ENCODE results near the gene ZDHHC1. TPM values are rescaled to one million over a fixed set of nuclear protein-coding genes. Genes with fewer than 3 reads are reported as not detected.
"Not testable (repeated sequence)": the region's sequence is repeated elsewhere in the genome, so short reads cannot be mapped to it uniquely, and the experiment has no call there.

Gene ZDHHC1
- total RNA-seq, 1 donor from 2014 or later: 3.4 TPM

DNA sequence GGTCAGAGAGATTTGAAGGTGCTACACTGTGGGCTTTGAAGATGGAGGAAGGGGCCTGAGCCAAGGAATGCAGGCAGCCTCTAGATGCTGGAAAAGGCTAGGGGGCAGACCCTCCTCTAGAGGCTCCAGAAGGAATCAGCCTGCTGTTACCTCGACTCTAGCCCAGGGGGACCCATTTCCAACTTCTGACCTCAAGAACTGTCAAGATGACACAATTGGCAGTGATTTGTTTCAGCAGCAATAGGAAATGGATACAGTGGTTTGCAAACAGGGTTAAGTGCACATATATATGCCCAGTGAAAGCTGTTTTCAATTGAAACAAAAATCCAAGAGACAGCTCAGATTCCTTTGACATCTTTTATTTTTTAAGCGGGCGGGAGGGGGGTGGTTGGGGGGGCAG is 3.7 kb upstream of the ZDHHC1 start:
- no peak for ATAC-seq (ENCODE audit: poor library complexity)
- DNase-seq: no peak
- intact Hi-C loops (cut with DNase I): no loop called here

DNA sequence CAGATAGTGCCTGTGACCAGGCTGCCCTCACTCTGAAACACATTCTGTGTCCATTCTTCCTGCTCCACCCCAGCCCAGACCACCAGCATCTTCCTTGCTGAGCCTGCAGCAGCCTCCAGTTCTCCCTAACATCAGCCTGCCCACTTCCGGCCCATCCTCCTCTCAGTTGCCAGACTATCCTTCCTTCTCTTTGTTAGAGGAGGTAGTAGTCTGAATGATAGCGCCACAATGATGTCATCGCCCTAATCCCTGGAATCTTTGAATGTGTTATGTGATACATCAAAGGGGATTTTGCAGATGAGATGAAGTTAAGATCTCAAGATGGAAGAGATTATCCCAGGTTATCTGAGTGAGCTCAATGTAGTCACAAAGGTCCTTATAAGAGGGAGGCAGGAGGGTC is 3.2 kb upstream of the ZDHHC1 start:
- ATAC-seq (ENCODE audit: poor library complexity) (no peak), DNase-seq (no peak)
- intact Hi-C loops (cut with DNase I): no loop called here

DNA sequence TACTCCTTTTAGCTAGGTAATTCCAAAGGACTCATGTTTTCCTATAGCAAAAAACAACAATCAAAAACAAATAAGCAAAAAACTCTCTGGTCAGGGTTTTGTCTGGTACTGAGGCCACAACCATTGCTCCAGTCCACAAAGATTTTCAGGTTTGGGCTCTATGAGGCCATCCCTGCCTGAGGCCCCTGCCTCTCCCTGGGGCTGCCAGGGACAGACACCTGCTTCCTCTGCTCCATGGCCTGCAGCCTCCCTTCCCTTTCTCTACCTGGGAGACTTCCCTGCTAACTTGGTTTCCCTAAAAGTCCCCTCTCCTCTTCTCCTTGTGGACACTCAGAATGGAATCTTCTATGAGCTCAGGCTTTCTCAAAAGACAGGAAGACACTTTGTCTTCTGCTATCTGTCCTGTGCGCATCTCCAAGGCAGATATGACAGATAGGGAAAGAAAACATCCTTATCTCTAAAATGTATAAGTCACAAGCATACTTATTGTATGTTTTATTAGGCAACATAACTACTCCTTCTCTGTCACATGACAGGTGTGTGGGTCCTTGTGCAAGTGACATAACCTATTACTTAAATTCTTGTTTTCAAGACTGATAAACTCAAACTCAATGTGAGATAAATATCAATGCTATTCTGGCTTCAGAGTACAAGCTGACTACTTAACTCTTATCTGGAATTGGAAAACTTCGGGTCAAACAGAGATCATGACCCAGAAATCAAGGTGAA is 1.2 kb upstream of the ZDHHC1 start:
- intact Hi-C loops (cut with DNase I): no loop called here
- ATAC-seq (ENCODE audit: poor library complexity): no peak
- no peak for DNase-seq

DNA sequence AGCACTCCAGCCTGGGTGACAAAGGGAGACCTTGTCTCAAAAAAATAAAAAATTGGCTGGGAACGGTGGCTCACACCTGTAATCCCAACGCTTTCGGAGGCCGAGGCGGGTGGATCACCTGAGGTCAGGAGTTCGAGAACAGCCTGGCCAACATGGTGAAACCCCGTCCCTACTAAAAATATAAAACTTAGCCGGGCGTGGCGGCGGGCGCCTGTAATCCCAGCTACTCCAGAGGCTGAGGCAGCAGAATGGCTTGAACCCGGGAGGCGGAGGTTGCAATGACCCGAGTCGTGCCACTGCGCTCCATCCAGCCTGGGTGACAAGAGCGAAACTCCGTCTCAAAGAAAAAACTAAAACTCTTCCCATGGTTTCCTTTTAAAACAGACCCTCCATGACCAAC is 856 bp downstream of the ZDHHC1 start:
- intact Hi-C loops (cut with DNase I); ATAC-seq (ENCODE audit: poor library complexity); DNase-seq: not testable (repeated sequence)

DNA sequence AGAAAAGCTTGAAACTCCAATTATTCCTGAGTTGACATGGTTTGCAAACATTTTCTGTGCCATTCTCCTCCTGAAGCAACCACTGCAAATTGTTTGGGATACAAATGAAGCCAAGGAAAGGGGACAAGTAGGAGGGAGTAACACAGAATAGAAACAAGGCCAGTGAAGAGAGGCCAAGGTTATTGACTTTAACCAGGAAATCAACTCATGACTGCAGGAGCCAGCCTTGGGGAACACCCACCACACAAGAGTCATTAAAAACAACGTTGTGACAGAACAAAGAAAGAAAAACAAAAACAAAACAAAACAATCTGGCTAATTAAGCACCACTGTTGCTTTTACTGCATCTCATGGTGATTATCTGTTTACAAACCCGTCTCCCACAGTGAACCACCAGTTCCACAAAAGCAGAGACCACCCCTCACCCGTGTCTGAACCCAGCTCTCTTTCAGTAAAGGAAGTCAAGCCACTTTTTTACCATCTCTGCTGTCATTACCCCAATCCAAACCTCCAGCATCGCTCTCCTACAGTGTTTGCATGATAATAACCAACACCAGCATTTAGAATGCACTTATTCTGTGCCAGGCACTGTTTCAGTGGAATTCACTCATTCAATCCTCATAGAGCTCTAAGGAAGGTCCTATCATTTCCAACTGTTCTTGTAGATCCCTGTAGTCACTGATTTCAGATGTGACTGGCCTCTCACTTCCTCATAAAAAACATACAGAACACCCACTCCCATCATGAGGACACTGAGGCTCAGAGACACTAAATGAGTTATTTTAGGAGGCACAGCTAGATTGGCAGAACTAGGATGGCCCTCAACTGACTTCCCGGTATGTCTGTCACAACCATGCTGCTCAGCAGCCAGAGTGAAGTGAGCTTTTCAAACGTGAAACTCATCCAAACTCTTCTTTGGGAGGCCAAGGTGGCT is 2.0 kb downstream of the ZDHHC1 start:
- intact Hi-C loops (cut with DNase I): no loop called here
- ATAC-seq (ENCODE audit: poor library complexity) (no peak), DNase-seq (no peak)

DNA sequence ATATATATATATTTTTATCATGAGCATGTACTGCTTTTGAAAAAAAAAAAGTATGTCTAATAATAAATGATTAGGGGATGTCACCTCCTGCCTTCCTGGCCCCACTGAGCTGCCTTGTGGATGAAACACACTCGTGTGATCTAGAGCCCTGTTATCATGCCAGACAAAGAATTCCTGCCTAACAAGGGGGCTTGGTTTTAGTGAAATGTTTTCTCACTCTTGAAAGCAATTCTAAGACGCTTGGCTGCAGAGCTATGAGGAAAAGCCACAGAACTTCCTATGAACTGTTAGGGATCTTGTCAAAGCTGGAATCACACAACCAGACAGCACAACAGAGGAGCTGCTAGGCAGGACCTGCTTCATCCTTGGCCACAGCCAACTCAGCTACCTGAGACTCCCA is 4.0 kb downstream of the ZDHHC1 start:
- no peak for ATAC-seq (ENCODE audit: poor library complexity)
- DNase-seq: no peak

DNA sequence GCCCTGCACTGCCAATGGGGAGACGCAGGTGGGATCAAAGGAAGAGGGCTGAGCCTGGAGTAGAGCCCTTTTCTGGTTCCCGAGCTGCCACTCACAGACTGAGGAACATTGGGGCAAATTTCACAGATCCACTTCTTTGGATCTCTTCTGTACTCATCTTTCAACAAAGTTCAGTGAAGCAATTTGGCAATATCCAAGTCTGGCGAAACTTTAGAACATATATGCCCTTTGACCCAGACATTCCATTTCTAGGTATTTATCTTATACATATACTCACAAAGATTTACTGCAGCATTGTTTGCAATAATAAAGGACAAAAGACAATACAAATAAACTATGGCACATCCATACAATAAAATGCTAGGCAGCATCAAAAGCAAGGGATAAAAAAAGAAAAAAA is 4.9 kb downstream of the ZDHHC1 start:
- DNase-seq: no peak
- intact Hi-C loops (cut with DNase I): no loop called here
- ATAC-seq (ENCODE audit: poor library complexity): no peak

More for the DNA sequence above, 4.0 kb downstream of the ZDHHC1 start:
- intact Hi-C loops (cut with DNase I): no loop called here

DNA sequence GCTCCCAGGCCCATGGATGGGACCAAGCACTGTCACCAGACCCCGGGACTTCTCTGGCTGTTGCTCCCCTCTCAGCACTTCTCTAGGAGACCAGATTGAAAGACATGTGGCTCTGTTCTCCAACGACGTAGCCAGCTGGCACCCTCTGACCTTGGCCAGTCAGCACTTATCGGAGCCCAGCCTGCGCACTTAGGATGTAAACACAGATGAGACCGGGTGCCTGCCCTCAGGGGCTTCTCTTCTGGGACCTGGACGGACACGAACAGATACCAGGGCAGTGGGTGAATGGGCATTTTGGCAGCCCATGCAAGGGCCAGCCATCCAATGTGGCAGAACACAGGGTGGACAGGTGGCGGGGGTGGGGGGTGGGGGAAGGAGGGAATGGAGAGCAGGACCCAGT is 6.6 kb downstream of the ZDHHC1 start:
- intact Hi-C loops (cut with DNase I): no loop called here
- ATAC-seq (ENCODE audit: poor library complexity) (no peak), DNase-seq (no peak)

DNA sequence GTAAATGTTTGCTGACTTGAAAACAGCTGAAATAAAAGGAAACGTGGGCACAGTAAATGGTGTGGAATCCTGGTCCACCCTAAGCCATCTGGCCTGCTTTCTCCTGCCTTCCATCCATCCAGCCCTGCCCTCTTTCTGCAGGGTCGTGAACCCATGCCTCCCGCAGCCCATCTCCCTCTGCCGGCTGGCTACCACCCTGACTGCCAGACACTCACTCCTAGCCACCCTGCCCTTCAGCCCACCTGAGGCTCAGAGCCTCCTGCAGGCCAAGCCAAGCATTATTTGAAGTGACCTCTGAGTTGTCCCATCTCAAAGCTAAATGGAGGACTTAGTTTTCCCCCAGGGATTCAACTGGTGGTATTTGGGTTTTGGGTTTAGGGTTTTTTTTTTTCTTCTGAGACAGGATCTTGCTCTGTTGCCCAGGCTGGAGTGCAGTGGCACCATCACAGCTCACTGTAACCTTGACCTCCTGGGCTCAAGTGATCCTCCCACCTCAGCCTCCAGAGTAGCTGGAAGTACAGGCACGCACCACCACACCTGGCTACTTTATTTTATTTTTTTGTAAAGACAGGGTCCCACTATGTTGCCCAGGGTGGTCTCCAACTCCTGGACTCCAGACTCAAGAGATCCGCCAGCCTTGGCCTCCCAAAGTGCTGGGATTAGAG is 8.4 kb downstream of the ZDHHC1 start:
- ATAC-seq (ENCODE audit: poor library complexity) (no peak), DNase-seq (no peak)
- intact Hi-C loops (cut with DNase I): no loop called here

DNA sequence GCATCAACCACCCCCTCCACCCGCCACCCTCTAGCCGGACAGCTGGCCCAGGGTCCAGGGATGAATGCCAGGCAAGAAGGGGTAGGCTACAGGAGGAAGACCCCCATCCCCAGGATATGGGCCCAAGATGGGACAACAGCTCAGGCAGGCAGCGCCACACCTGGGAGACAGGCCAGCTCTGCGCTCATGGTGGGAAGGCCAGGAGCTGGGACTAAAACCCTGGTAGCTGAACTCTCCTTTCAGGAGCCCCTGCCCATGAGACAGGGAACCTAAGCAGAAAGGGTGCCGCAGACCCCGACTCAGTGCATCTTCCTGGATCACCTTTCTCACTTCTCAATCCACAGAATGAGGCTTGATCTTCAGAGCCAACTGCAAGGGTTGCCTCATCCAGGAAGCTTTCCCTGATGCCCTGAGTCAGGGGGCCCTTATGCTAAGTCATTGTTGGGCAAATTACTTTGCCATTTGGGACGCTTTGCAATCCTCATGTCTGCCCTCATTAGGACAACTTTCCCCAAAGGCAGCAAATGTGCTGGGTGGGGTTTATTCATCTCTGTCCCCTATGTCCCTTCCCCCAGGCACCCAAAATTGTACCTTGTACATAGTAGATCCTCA is 9.0 kb downstream of the ZDHHC1 start:
- no peak for DNase-seq
- intact Hi-C loops (cut with DNase I): no loop called here
- ATAC-seq (ENCODE audit: poor library complexity): no peak

DNA sequence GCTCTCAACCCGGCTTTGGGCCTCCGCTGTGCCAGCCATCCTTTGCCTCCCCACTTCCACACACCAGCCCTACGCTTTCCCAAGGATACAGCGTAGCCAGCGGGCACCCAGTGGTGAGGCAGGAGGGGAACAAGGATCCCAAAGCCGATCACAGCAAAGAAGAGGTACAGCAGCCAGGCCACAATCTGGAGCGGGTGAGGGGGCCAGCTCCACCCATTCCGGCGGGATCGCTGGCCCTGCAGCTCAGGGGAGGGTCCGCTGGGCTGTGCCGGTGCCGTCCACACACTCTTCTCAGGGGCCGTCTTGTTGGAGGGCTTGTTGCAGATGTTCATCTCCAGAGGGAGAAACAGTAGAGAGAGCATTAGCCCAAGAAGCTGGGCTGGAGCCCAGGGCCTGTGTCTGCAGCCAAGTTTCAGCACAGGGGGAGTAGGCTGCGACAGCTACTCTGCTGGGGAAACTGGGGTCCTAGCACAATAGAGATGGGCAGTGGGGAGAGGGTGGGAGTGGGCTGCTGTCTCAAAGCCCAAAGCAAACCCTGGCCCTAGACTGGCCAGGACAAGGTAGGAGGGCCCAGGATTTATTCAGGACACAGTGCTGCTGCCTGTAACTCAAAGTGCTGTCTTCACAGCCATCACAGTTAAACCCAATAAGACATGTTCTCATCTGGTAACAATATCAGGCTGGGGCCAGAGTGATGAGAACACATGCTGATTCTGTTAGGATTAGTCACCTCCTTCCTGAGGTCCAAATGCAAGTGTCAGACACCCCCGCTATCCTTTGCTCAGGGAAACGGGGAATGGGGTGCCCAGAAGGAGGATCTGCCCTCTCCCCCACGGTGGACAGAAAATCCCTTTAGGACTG is 9.9 kb downstream of the ZDHHC1 start:
- DNase-seq: peak; percentile 74
- ATAC-seq (ENCODE audit: poor library complexity): peak; percentile 74
- intact Hi-C loops (cut with DNase I): no loop called here

DNA sequence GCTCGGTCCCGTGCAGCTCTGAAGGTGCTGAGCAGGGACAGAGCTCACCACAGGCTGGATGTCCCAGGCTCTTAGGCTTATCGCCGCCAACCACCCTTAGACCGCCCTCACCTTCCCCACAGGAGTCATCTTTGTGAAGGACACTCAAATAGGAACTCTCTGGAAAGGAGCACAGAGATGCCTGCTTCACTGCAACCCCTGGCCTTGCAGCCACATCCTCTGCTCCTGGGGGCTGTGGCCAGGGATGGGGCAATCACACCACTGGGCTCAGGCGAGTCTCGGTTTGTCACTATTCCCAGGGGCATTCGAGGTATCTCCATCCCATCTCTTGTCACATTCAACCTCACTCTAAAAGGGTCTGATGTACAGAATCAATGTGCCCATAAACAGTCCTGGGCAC is 10.9 kb downstream of the ZDHHC1 start:
- ATAC-seq (ENCODE audit: poor library complexity): no peak
- intact Hi-C loops (cut with DNase I): no loop called here
- no peak for DNase-seq

DNA sequence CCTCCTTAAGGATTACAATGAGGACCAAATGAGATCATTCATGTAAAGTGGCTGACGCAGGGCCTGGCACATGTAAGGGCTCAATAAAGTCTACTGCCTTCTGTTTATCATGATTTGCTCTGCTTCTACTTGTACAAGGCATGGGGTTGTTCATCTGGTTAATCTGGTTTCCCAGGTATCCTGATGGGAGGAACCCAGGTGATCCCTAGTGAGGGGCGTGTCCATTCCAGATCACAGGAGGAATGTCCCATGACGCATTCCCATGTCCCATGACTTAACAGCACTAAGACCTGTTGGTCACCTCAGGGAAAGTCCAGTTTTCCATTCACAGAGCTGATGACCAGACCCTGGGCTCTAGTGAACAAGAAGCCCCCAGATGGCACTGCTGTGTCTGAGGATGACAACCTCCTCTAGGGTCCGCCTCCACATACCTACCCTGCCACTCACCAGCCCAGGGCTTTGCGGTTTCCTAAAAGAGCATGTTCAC is 11.5 kb downstream of the ZDHHC1 start:
- DNase-seq (no peak), ATAC-seq (ENCODE audit: poor library complexity) (no peak)
- intact Hi-C loops (cut with DNase I): no loop called here

DNA sequence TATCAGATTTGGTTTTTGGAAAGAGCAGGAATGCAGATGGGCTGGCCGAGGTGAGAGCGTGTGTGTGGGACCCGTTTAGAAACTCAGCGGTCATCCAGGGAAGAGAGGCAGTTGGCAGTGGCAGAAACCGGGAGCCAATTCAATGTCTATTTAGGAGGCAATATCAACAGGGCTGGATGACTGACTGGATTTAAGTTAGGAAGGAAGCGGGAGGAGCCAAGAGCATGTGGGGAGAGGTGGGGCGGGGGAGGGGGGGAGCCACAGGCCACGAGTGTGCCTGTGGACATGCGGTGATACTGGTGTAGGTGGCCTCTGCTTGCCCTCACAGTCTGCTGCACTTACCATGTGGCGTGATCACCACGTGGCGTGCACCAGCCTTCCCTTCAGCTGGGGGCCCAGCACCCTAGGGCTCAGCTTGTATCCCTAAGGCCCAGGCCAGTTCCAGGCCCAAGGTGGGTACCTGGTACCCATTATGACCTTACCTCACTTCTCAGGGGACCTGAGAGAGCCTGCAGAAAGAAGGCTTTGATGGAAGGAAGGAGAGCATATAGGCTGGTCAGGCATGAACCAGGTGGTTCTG is 12.2 kb downstream of the ZDHHC1 start:
- DNase-seq: no peak
- no peak for ATAC-seq (ENCODE audit: poor library complexity)
- intact Hi-C loops (cut with DNase I): no loop called here

DNA sequence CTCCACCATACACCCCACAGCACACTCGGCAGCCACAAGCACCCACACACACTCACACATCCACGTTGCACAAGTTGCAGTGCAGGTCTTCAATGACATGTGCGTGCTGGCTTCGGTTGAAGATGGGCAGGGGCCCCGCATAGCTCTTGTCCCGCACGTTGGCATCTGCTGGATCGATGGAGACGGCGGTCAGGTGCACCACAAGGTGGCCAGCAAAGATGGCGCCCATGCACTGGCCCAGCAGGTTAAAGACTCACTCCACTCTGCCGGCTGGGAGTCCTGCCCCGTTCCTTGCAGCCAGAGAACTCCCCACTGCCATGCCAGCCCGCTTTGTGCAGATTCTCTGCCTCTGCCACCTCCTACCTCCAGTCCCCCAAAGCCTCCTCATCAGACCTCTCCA is 15.4 kb downstream of the ZDHHC1 start:
- no peak for ATAC-seq (ENCODE audit: poor library complexity)
- intact Hi-C loops (cut with DNase I): no loop called here
- no peak for DNase-seq

DNA sequence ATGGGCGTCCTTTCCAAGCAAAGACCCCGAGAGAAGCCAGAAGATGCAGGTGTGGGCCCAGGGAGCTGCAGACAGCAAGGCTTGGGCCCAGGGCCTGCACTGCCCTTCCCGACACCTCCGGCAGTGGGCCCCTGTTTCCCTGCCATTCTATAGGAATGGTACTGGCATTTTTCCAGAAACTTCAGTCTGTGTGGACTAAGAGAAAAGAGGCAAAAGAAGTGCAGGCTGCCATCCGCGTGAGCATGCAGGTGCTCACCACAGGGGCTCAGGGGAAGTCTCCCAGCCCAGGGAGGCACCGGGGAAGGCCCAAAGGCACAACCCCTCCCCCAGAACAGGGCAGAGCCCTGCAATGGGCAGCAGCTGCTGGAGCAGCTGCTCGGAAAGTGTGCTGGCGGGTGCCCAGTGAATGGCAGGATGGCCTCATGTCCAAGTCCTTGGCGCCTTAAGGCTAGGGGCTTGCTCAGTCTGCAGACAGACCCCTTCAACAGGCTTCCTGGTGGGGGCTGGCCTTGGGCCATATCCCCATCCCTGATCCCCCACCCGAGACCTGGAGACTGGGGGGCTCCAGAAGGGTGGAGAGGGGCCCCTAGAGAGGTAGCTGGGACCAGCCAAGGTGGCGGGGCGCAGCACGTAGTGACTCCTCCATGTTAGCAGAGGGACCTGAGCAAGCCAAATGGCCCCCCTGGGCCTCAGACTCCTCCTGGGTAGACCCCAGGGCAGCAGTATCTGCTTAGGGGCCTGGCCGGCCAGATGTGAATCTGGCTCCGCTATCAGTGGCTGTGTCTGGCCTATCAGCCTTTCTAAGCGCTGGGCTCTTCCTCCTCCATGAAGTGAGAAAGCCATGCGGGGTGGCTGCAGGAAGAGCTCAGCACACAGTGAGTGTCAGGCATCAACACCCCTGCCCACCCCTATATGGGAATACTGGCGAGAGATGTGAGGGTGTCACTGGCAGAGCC is 16.2 kb downstream of the ZDHHC1 start:
- DNase-seq (no peak), ATAC-seq (ENCODE audit: poor library complexity) (no peak)
- intact Hi-C loops (cut with DNase I): loop anchor here (10.0 kb wide), 1 partner anchor 135 kb away; no protein-coding TSS in a partner anchor
